ENCODE measurements around the gene LRRC2. TPM values are rescaled to one million over a fixed set of nuclear protein-coding genes. Genes with fewer than 3 reads are reported as not detected.
A peak's percentile ranks its signal among the peaks of the same experiment; 100 is the strongest.

The LRRC2 gene
- total RNA-seq, 1 donor from 2014 or later = 2.0 TPM

- no peak overlapping the region for H3K27ac ChIP-seq
- TF ChIP-seq CTCF (IDR thresholded peaks at IDR 0.05) (no peak), POLR2AphosphoS5 (IDR thresholded peaks at IDR 0.05; ENCODE audit: insufficient read depth in 1 of 2, low read depth in 1 of 2) (no peak), POLR2A (IDR thresholded peaks at IDR 0.05) (no peak)
- no peak for DNase-seq (ENCODE audit: extremely low spot score in 2 of 2)
- no peaks in the 10 kb centered on the region for H3K9me3 ChIP-seq
- peaks cover 12% of the 10 kb centered on the region for H3K4me1 ChIP-seq
- no peaks in the 10 kb centered on the region for H3K27me3 ChIP-seq
- H3K4me3 ChIP-seq = no peak overlapping the region
- H3K36me3 ChIP-seq = no peaks in the 10 kb centered on the region
- intact Hi-C loops (cut with DNase I) = no loop called here
Measured at GRCh38 chr3:46561511-46561910, 4.6 kb downstream of the LRRC2 start.

- peak overlapping the region in 1 of 2 donors; percentile 36 for H3K4me3 ChIP-seq
- H3K36me3 ChIP-seq = no peaks in the 10 kb centered on the region
- no peak overlapping the region for H3K27ac ChIP-seq
- no peaks in the 10 kb centered on the region for H3K27me3 ChIP-seq
- intact Hi-C loops (cut with DNase I) = no loop called here
- H3K9me3 ChIP-seq = no peaks in the 10 kb centered on the region
- no peak for TF ChIP-seq POLR2A (IDR thresholded peaks at IDR 0.05)
- no peak for TF ChIP-seq CTCF (IDR thresholded peaks at IDR 0.05)
- TF ChIP-seq POLR2AphosphoS5 (IDR thresholded peaks at IDR 0.05; ENCODE audit: insufficient read depth in 1 of 2, low read depth in 1 of 2) = no peak
- H3K4me1 ChIP-seq = no peaks in the 10 kb centered on the region
- no peak for DNase-seq (ENCODE audit: extremely low spot score in 2 of 2)
Measured at GRCh38 chr3:46559091-46559704, 6.9 kb downstream of the LRRC2 start.

GRCh38 chr3:46558184-46559043 is 7.7 kb downstream of the LRRC2 start:
- H3K4me1 ChIP-seq = no peaks in the 10 kb centered on the region
- peak overlapping the region; percentile 23 to 36 for H3K4me3 ChIP-seq
- no peaks in the 10 kb centered on the region for H3K36me3 ChIP-seq
- no peak overlapping the region for H3K27ac ChIP-seq
- intact Hi-C loops (cut with DNase I) = no loop called here
- DNase-seq (ENCODE audit: extremely low spot score in 2 of 2) = no peak
- TF ChIP-seq POLR2A (IDR thresholded peaks at IDR 0.05) (no peak), POLR2AphosphoS5 (IDR thresholded peaks at IDR 0.05; ENCODE audit: insufficient read depth in 1 of 2, low read depth in 1 of 2) (peak in 1 of 2 donors; percentile 76), CTCF (IDR thresholded peaks at IDR 0.05) (peak; percentile 27 to 55 (median 45))
- H3K27me3 ChIP-seq = no peaks in the 10 kb centered on the region
- H3K9me3 ChIP-seq = no peaks in the 10 kb centered on the region

- no peaks in the 10 kb centered on the region for H3K36me3 ChIP-seq
- H3K27me3 ChIP-seq = no peaks in the 10 kb centered on the region
- H3K9me3 ChIP-seq = no peaks in the 10 kb centered on the region
- TF ChIP-seq POLR2A (IDR thresholded peaks at IDR 0.05) (no peak), POLR2AphosphoS5 (IDR thresholded peaks at IDR 0.05; ENCODE audit: insufficient read depth in 1 of 2, low read depth in 1 of 2) (no peak), CTCF (IDR thresholded peaks at IDR 0.05) (no peak)
- no peaks in the 10 kb centered on the region for H3K4me1 ChIP-seq
- DNase-seq (ENCODE audit: extremely low spot score in 2 of 2) = no peak
- no peak overlapping the region for H3K4me3 ChIP-seq
- intact Hi-C loops (cut with DNase I) = no loop called here
- H3K27ac ChIP-seq = no peak overlapping the region
Measured at GRCh38 chr3:46557814-46558183, 8.3 kb downstream of the LRRC2 start.

GRCh38 chr3:46553154-46553553 is 12.9 kb downstream of the LRRC2 start:
- TF ChIP-seq POLR2A (IDR thresholded peaks at IDR 0.05) (no peak), CTCF (IDR thresholded peaks at IDR 0.05) (no peak)
- no peak for DNase-seq (ENCODE audit: extremely low spot score in 2 of 2)
- Histone ChIP-seq H3K27ac (no peak overlapping the region), H3K36me3 (no peaks in the 10 kb centered on the region), H3K27me3 (no peaks in the 10 kb centered on the region), H3K4me3 (no peak overlapping the region), H3K4me1 (no peaks in the 10 kb centered on the region), H3K9me3 (no peaks in the 10 kb centered on the region)
- intact Hi-C loops (cut with DNase I) = no loop called here
